GM19324 (cell line): ENCODE data around the gene FGF12.

Experiments
- ATAC-seq: cut with Tn5 transposase; IDR thresholded peaks from one replicate; pipeline ENCODE4 v1.9.1; 2021; ENCODE audit warnings: mild to moderate bottlenecking, moderate library complexity; ENCODE audit not compliant: unreplicated experiment, low FRiP score

Gene FGF12

DNA sequence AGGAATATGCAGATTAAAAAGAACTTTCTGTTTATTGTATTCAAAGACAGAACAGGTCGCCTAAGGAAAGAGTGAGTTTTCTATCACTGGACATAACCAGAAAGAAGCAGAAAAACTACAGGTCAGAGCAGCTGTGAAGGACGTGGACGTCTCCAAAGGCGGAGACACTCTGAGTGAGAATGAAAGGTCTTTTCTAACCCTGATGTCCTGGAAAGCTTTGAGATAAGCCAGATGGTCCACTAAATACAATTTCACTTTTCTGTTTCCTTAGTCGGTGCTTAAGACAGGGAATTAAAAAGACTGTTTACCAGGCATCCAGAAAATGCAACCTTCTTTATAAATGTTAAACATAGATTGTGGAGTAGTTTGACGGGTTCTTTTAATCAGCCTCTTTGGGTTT lies 360.4 kb downstream of the FGF12 start:
- ATAC-seq, result no peak

DNA sequence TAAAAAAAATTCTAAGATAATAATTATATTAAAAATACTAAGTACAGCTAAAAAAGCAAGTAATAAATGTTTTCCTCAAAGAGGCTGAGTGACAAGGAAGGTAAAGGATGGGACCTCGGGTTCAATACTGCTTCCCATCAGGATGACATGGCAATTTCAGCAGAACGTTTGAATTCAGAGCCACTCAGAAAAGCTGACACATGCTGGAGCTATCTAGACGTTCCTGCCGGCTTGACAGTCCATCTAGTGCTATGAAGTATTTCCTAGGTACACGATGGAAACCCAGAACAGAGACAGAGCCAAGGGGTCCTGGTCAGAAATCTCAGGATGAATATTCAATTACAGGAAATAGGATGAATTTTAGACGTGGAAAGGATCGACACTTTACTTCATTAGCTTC lies 361.8 kb downstream of the FGF12 start:
- no peak for ATAC-seq

DNA sequence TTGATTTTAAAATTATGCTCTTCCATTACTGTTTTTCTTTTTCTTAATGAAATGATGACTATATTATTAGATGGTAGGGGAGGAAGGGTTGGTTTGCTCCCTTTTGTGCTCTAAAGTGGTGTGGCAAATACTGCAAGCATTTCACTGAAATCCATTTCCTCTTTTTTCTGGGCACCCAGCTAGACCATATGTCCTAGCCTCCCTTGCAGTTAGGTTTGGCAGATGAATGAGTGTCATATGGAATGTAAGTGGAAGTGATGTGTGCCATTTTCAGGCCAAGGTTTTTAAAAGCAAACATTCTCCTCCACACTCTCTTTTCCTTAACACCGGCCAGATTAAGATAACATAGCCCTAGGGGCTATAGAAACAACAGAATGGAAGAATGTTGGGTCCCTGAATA lies 363.0 kb downstream of the FGF12 start:
- no peak for ATAC-seq

DNA sequence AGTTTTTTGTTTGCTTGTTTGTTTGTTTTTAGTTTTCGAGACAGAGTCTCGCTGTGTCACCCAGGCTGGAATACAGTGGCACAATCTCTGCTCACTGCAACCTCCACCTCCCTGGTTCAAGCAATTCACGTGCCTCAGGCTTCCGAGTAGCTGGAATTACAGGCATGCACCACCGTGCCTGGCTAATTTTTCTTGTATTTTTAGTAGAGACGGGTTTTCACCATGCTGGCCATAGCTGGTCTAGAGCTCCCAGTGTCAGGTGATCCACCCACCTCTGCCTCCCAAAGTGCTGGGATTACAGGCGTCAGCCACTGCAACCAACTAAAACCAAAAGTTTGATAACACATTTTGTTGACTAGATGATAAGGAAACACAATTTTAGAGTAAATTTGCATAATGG lies 372.7 kb downstream of the FGF12 start:
- ATAC-seq, result no peak

DNA sequence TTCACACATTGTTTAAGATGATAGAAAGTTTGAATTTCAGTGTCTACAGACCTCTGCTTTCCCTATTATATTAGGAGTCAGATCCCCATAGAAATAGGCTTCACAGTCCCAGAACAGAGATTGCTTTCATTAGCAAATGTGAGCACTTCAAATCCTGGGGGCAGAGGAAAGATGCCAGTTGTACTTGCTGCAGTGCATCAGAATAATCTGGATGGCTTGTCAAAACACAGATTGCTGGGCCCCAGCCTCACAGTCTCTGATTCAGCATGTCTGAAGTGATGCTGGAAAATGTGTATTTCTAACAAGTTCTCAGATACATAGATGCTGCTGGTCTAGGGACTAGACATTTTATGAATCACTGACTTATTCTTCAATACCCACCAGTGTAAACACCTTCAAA lies 375.2 kb downstream of the FGF12 start:
- ATAC-seq, result no peak

DNA sequence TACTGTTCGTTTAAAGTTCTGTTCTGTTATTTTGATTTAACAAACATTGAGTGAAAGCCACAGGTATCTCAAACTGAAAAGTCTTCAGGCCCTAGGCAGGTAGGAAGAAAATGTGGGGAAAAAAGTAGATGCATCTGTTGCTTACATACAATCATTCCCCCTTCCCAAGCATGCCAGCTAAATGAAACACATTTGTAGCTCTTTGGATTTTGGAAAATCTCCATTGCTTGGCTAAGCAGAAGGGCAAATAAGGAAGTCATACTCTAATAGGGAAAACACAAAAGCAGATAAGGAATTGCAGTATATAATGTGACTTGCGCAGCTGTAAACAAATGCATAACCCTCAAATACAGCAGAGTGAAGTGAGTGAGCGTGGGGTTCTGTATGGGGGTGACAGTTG lies 375.9 kb downstream of the FGF12 start:
- ATAC-seq, result no peak

DNA sequence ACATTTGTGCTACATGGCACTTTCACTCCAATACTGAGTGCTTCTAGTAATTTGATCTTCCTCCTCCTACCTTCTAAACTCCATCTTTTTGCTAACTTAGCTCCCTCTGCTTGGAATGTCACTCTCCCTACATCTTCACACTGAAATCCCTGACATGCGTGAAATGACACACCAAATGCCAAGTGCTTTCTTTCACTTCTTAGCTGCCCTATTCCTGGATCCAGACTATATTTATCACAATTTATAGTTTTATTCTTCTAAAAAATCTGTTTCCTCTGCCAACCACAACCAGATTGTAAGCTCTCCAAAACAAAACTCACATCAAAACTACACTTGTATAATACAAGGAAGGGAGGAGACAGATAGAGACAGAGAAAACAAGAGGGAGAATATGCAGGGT lies 387.3 kb downstream of the FGF12 start:
- no peak for ATAC-seq

DNA sequence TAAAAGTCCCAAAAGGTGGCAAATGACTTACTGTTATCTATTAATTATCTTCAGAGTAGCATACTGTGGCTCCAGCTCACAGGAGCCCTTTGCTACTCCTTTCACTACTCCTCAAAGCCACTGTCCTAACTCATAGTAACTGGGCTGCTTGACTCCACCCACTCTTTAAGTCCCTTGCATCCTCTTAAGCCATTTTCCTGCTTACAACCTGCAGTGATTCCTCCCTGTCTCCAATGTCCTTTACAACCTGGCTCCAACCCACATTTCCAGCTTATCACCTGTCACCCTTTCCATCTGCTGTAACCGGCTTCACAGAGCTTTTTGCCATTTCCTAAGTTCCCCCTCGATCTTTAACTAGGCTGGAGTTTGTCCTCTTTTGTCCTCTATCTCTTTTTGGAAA lies 388.1 kb downstream of the FGF12 start:
- ATAC-seq, result no peak

DNA sequence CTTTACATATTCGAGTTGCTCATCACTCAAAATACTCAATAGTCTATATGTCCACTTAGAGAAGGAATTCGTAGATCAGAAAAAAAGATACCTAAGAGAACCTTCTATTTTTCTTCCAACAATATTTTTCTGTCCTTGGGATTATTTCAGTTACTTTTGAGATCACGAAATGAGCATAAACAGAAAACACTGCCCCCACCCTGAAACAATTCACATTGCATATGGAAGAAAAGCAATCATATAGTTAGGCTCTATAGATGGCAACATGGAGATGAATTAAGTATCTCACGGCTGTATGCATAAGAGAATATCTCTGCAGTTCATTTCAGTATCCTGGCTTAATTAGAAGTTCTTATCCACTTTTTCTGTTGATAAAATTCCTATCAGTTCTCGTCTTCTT lies 391.1 kb downstream of the FGF12 start:
- no peak for ATAC-seq

DNA sequence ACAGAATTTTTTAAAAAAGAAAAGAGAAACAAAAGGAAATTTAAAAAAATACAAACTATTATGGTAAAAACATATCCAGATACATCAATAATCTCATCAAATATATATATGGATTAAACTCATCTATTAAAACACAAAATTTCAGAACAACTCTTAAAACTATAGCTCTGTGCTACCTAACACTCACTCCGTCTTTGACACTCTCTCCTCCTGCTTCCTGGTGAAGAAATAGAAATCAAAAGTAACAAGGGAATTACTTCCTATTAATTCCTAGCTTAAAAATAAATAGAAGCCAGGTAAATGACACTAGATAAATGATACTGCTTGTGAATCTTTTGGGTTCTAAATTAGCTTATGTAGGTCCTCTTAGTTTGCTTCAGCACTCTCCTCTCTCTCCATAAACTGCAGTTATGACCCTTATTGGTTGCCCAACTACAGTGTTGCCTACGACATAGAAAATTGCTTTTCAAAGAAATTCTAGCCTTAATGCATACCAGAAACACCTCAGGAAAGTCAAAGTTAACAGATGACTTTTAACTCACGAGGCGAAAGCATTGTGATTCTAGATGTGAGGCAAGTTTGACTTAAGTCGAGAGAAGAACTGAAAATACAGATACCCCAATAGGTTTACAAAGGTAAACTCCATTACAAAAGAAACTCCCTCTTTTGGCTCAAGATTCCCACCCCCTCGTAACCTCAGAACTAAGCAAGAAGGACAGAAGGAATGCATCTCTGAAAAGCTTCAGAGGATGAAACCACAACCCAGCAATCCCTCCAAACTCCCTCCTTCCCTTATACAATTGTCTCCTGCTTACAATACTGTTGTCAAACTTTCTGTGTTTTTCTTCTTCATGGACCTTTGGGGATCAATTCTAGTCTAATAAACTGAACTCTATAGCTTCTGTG lies 394.7 kb downstream of the FGF12 start:
- ATAC-seq, result no peak

DNA sequence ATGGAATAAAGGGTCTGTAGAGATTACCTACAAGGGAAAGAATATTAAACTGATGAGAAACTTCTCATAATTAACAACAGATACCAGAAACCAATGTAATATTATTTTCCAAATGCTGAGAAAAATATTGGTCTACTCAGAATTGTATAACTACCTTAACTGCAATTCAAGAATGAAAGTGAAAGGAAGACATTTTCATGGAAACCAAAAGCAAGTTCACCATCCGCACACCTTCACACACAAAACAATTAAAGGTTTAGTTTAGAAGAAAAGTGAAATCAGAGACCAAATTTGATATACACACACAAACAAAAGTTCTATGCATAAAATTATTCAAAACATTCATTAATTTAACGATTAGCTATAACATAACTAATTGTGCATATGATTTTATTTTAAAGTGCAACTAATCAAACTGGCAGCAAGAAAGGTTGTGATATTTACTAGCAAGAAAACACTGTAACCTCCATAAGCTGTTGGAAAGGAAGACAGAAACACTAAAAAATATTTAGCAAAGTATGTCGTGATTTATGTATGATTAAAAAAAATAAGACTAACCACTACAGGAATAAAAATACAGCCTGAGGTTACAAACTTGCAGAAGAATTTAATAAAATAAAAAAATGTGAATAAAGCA lies 395.5 kb downstream of the FGF12 start:
- ATAC-seq, result no peak

DNA sequence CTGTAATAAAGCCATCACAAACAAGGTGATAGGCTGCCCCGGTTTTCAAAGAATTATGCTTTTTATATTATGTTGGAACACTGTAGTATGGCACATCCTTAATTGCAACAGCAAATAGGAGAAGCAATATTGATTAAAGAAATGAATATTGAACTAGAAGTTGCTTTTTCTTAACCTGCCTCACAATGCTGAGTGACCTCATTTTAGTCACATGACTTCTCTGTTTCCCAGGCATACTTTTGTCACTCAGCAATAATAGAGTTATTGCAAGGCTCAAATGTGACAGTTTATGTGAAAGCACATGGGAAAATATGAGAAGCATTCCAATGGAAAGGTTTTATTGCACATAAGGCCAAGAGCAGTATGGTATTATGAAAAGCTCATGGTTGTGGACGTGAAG lies 400.7 kb downstream of the FGF12 start:
- no peak for ATAC-seq

DNA sequence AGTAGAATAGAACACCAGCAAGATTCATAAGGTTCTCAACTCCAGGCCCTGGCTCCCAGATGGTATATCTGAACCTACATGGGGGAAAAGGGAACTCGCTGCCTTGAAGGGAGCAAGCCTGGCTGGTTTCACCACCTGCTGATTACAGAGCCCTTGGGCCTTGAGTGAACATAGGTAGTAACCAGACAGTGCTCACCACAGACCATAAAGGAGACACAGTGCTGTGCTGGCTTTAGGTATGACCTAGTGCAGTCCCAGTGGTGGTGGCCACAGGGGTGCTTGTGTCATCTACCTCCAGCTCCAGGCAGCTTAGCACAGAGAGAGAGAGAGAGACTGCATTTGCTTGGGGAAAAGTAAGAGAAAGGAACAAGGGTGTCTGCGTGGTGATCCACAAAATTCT lies 409.8 kb downstream of the FGF12 start:
- ATAC-seq, result no peak

DNA sequence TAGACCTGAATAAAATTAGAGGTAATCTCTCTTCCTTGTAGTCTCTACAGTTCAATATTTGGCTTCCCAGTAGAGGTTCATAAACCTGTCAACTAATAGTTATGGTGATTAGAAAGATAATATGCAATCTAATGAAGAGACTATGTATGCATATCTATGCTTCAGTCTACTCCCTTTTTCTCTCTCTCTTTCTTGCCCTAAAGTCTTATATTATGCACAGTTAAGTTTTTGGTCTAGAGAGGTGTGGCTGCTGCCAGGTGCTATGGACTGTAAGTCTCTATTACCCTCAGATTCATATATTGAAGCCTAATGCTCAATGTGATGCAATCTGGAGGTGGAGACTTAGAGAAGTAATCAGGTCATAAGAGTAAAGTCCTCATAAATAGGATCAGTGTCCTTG lies 413.7 kb downstream of the FGF12 start:
- ATAC-seq, result no peak

DNA sequence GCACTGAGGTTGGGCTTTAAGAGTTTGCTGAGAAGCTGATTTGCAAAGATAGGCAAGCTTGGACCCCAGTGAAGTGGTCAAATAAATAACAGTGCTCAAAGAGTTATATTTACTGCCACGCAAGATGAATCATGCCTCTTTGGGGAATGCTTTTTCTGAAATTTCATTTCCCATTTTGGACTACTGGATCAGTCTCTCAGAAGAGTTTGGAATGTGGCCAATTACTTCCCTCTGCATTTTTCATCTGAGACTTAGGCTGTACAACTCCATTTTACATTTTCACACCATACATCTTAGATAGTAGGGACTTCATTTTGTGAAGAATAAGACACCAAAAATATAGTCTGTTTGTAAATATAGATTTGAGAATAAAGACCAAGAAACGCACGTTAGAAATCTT lies 419.7 kb downstream of the FGF12 start:
- no peak for ATAC-seq

DNA sequence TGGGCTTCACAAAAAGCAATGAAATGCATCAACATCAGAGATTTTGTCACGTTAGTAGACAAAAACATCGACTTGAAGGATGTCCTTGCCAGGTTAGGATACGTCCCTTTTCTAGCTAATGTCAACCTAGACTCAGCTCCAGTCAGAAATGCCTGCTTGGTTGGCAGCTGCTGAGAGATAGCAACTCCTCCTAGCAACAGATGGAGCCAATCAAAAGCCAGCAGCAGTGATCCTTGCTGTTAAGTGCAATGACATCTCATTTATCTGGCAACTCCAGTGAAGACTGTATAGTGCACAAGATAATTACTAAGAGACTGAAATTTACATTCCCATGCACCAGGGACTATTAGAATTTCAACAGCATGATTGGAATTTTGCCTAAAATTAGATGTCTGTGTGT lies 424.1 kb downstream of the FGF12 start:
- no peak for ATAC-seq

DNA sequence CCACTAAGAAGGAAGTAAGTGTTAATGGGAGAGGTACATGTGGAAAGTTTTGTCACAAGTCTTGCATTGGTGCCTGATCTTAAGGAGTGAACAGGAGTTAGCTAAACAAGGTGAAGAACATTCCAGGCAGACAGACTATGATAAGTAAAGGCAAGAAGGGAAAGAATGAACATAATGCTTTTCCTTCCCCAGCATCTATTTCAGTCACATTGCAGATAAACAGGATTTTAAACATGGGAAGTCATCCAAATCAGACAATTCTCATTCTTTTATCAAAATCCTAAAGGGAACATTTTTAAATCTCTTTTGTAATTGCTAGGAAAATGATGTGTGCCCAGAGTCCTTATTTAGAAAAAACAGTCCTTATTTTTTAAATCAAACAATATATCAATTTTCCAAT lies 424.6 kb downstream of the FGF12 start:
- no peak for ATAC-seq

DNA sequence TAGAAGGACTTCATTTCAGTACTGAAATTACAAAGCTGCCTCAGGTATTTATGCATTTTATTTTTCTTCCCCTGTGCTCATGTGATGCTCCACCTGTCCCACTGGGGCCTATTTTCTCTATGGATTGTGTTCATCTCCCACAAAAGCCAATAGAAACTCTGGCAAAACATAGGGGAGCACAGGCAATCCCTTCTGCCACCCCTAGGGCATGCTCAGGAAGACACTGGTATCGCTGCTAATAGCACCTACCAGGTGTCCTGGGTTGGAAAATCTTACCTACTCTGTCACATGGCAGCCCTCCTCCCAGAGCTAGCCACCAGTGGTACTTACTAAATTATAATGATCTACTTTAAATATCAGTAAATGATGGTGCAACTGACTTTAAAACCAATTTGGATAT lies 427.4 kb downstream of the FGF12 start:
- no peak for ATAC-seq

DNA sequence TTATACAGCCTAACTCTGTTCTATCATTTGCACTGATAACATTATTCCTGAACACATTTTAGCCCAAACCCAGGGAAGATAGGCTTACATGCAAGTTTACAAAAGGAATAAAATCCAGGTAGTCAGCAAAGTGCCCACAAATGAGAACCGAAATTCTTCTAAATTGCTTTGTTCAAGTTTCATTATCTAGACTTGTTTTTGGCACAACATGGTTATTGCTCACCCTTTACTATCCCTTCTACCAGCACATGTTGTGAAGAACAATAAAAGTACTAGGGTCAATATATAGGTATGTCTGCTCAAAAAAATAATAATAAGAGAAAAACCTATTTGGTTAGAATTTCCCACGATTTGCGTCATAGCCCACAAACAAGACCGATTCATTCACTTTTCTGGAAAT lies 430.5 kb downstream of the FGF12 start:
- no peak for ATAC-seq

DNA sequence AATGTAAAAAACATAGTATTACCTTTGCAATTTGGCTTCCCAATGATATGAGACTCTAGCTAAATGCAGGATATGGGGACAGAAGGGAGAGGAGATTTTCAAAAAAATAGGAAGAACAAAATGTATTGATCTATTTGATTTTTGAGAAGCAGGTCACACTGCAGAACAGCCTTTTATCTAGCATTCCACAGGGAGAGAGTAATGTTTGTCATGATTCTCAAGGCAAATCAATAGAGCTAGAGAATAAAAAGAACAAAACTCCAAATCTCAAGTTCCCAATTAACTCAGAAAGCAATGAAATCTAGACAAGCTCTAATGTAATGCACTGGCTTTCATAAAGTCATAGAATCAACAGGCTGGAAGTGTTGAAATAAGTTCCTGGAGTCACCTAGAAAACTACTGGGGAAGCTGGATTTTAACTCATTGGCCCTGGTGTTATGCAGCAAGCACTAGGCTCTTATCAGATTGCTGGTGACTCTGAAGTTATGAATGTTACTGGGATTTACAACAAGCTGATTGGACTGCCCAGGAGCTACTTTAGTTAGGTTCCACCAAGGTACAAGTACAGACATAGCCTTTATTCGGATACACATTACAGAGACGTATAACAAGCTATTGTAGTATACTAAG lies 442.8 kb downstream of the FGF12 start:
- ATAC-seq, result no peak

DNA sequence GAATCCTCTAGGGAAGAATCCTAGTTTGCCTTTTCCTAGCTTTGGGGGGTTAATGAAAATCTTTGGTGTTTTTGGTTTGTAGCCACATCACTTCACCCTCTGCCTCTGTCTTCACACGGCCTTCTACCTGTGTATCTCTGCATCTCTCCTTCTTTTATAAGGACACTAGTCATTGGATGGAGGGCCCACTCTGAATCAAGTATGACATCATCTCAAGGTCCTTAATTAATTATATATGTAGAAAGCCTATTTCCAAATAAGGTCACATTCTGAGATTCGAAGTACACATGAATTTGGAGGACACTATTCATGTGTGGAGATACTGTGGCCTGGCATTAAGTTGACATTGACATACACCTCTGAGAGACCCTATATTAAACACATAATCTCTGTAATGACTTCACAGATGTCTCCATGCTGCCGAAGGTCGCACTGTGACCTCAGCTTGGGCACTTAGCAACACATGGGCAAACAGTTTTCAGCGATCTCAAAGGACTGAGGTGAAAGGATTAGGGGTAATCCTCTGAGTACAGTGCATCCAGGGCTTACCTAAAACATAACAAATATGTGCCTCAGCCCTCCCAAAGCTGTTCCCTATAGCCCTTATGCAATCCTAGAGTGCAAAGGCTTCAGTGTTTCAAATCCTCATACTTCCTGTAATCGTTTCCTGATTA lies 446.0 kb downstream of the FGF12 start:
- no peak for ATAC-seq
